Endothelial cell of umbilical vein (primary cell): ENCODE measurements around the gene NPIPA3. TPM values are rescaled to one million over a fixed set of nuclear protein-coding genes. Genes with fewer than 3 reads are reported as not detected.

Experiments
- BruUV-seq: library from RNA; stranded (reverse); fragments of 400-500 nt; replicated peaks from 2 replicates; lab custom pipeline; 2021; lab: Mats Ljungman, UMichigan
- CTCF ChIA-PET: fragments of 300-600, 350-600 bp; sonication (Branson Sonifier 250); formaldehyde crosslinking; loops from one replicate; lab custom pipeline; 2021; ENCODE audit warnings: antibody characterized with exemption, inconsistent platforms; lab: Charles Lee
- POLR2A ChIA-PET: fragments of 300-600, 350-600 bp; sonication (Branson Sonifier 250); formaldehyde crosslinking; loops from one replicate; lab custom pipeline; 2021; ENCODE audit warnings: antibody characterized with exemption, inconsistent platforms; lab: Charles Lee
- DNase-seq: peaks from one replicate; pipeline ENCODE4 v3.0.0-alpha.2; 2011; ENCODE audit warnings: low read depth, low spot score
- FAIRE-seq: peaks from 2 replicates; lab custom pipeline; 2011; peaks lifted over from hg19 to GRCh38; lab: Jason Lieb, UNC
- H2AFZ ChIP-seq: 2 replicates; pipeline ENCODE4 v1.6.0; 2012; ENCODE audit warnings: low read depth, low read length, control low read depth, inconsistent platforms
- H3K27ac ChIP-seq: 2 replicates; pipeline ENCODE4 v1.5.1; 2011; ENCODE audit warnings: low read depth, mild to moderate bottlenecking, control low read depth, low read length, moderate library complexity; ENCODE audit not compliant: insufficient read depth
- H3K27me3 ChIP-seq, 2 experiments: 2 replicates each; pipeline versions ENCODE4 v1.6.0 to v1.6.1; 2011; ENCODE audit warnings: low read length in 2 of 2, mixed read lengths in 1 of 2; ENCODE audit not compliant: control insufficient read depth in 2 of 2, insufficient read depth in 2 of 2
- H3K36me3 ChIP-seq, 2 experiments: 2 replicates in 1 of 2; 3 replicates in 1 of 2; pipeline ENCODE4 v1.5.1; 2011; ENCODE audit warnings: low read length in 2 of 2, mild to moderate bottlenecking in 1 of 2, moderate library complexity in 1 of 2; ENCODE audit not compliant: control insufficient read depth in 2 of 2, insufficient read depth in 2 of 2; ENCODE audit errors: extremely low read depth in 1 of 2
- H3K4me1 ChIP-seq: 3 replicates; pipeline ENCODE4 v1.5.1; 2011; ENCODE audit warnings: mild to moderate bottlenecking, low read length; ENCODE audit not compliant: control insufficient read depth, insufficient read depth; ENCODE audit errors: extremely low read depth
- H3K4me2 ChIP-seq: 2 replicates; pipeline ENCODE4 v1.6.1; 2011; ENCODE audit warnings: low read length, control low read depth, mixed read lengths; ENCODE audit not compliant: insufficient read depth
- H3K4me3 ChIP-seq, 3 experiments: fragments of 200-600 bp in 1 of 3; sonication (generic), shearing (Covaris generic) in 1 of 3; replicated peaks in 1 of 3; 2 replicates each; pipeline ENCODE4 v1.5.1; 2011 to 2016; ENCODE audit warnings: control low read depth in 3 of 3, low read length in 3 of 3, mild to moderate bottlenecking in 2 of 3, inconsistent platforms in 1 of 3, low read depth in 1 of 3, moderate library complexity in 1 of 3; ENCODE audit not compliant: insufficient read depth in 1 of 3
- H3K79me2 ChIP-seq: 2 replicates; pipeline ENCODE4 v1.6.0; 2012; ENCODE audit warnings: low read length, inconsistent platforms; ENCODE audit not compliant: control insufficient read depth, insufficient read depth
- H3K9ac ChIP-seq: replicated peaks from 2 replicates; pipeline ENCODE3; 2011; ENCODE audit warnings: low read length, control low read depth; ENCODE audit not compliant: insufficient read depth; ENCODE audit errors: extremely low read depth
- H3K9me1 ChIP-seq: replicated peaks from 3 replicates; pipeline ENCODE4 v1.6.0; 2011; ENCODE audit warnings: mild to moderate bottlenecking, low read length; ENCODE audit not compliant: control insufficient read depth, insufficient read depth; ENCODE audit errors: extremely low read depth
- H3K9me3 ChIP-seq: replicated peaks from 2 replicates; pipeline ENCODE4 v1.5.1; 2012; ENCODE audit warnings: low read length, inconsistent platforms; ENCODE audit not compliant: control insufficient read depth, insufficient read depth
- H4K20me1 ChIP-seq: replicated peaks from 2 replicates; pipeline ENCODE3; 2011; ENCODE audit warnings: mild to moderate bottlenecking, low read length; ENCODE audit not compliant: control insufficient read depth, insufficient read depth; ENCODE audit errors: extremely low read depth
- EZH2 ChIP-seq: IDR thresholded peaks from 2 replicates; pipeline ENCODE4 v1.6.1; 2012; ENCODE audit warnings: borderline replicate concordance, low read depth, mild to moderate bottlenecking, moderate library complexity, low read length, inconsistent platforms; ENCODE audit not compliant: severe bottlenecking
- FOS ChIP-seq: IDR thresholded peaks from 2 replicates; pipeline ENCODE4 v1.6.1; 2011; ENCODE audit warnings: mild to moderate bottlenecking, low read length, moderate library complexity, borderline replicate concordance; ENCODE audit not compliant: insufficient read depth
- JUN ChIP-seq: IDR thresholded peaks from 2 replicates; pipeline ENCODE4 v1.6.1; 2011; ENCODE audit warnings: borderline replicate concordance, low read depth; ENCODE audit not compliant: insufficient read length, insufficient read depth
- MAX ChIP-seq: IDR thresholded peaks from 2 replicates; pipeline ENCODE4 v1.6.1; 2011; ENCODE audit not compliant: insufficient read depth, insufficient read length
- MYC ChIP-seq: IDR thresholded peaks from one replicate; pipeline ENCODE4 v1.6.1; 2011; ENCODE audit warnings: mild to moderate bottlenecking, low read depth, low read length
- POLR2A ChIP-seq: IDR thresholded peaks from 2 replicates; pipeline ENCODE4 v1.6.1; 2012; ENCODE audit warnings: low read depth, mild to moderate bottlenecking, control low read depth, low read length
- POLR2AphosphoS5 ChIP-seq: IDR thresholded peaks from 2 replicates; pipeline ENCODE4 v1.6.1; 2012; ENCODE audit warnings: low read depth, mild to moderate bottlenecking, control low read depth, low read length, moderate library complexity; ENCODE audit not compliant: insufficient read depth
- dilution Hi-C: fragments of 300-500 bp; cut with MboI; formaldehyde crosslinking; loops from one replicate; pipeline ENCODE4 v1.15.0; 2019; ENCODE audit warnings: low sequenced_read_pairs; ENCODE audit not compliant: extremely low pct_ligation_motif_present
- intact Hi-C: fragments of 100-400 bp; cut with micrococcal nuclease; formaldehyde crosslinking; loops from one replicate; pipeline ENCODE4 v1.10.0; 2022
- polyA plus RNA-seq, 4 experiments: library from polyadenylated mRNA; depleted of rRNA in 3 of 4; stranded (reverse) in 3 of 4; unstranded in 1 of 4; fragments of >200 nt; gene quantifications; 2 replicates each; pipeline versions ENCODE4 v1.2.1 to v1.2.3, GENCODE V29; 2011 to 2012; ENCODE audit warnings: missing spikeins in 1 of 4
- total RNA-seq: library from RNA; stranded (reverse); gene quantifications from 2 replicates; pipeline ENCODE4 v1.2.3, GENCODE V29; 2021

Gene NPIPA3
- total and polyA plus RNA-seq, 2 donors (not counting 3 experiments of a cell fraction or from before 2014, with no cell fraction given), result 2.2 to 3.0 TPM

- TF ChIP-seq FOS, result no peak
- TF ChIP-seq POLR2AphosphoS5, result no peak
- TF ChIP-seq JUN, result no peak
- TF ChIP-seq EZH2, result no peak
- TF ChIP-seq MAX, result no peak
- no peak for TF ChIP-seq MYC
- no peak for TF ChIP-seq POLR2A
- no peaks in the 10 kb centered on the region for H3K9me3 ChIP-seq
- peaks cover 18 to 26% of the 10 kb centered on the region in 2 experiments for H3K36me3 ChIP-seq
- no peaks in the 10 kb centered on the region for H4K20me1 ChIP-seq
- H3K4me2 ChIP-seq, result no peak overlapping the region
- DNase-seq, result no peak
- dilution Hi-C loops (no loop called here), intact Hi-C loops (no loop called here)
- no peaks in the 10 kb centered on the region for H3K9me1 ChIP-seq
- FAIRE-seq, result no peak
- CTCF ChIA-PET, result no interaction called here
- no peak overlapping the region for H2AFZ ChIP-seq
- no peaks in the 10 kb centered on the region for H3K79me2 ChIP-seq
- H3K27ac ChIP-seq, result no peak overlapping the region
- BruUV-seq, result TSS peak; percentile 15
- POLR2A ChIA-PET, result no interaction called here
- H3K27me3 ChIP-seq, result no peaks in the 10 kb centered on the region
- H3K9ac ChIP-seq, result no peak overlapping the region
- no peaks in the 10 kb centered on the region for H3K4me1 ChIP-seq
- H3K4me3 ChIP-seq, result no peak overlapping the region
Observed at GRCh38 chr16:14668556-14669223, 34.5 kb upstream of the NPIPA3 start.

- Histone ChIP-seq H3K27ac (no peak overlapping the region), H3K4me3 (no peak overlapping the region), H3K9me3 (no peaks in the 10 kb centered on the region), H2AFZ (no peak overlapping the region), H4K20me1 (no peaks in the 10 kb centered on the region), H3K27me3 (no peaks in the 10 kb centered on the region), H3K36me3 (peaks cover 12 to 19% of the 10 kb centered on the region in 2 experiments), H3K79me2 (no peaks in the 10 kb centered on the region), H3K4me1 (no peaks in the 10 kb centered on the region), H3K9ac (no peak overlapping the region), H3K4me2 (no peak overlapping the region), H3K9me1 (no peaks in the 10 kb centered on the region)
- DNase-seq (no peak), FAIRE-seq (no peak)
- CTCF ChIA-PET, result no interaction called here
- intact Hi-C loops (no loop called here), dilution Hi-C loops (no loop called here)
- POLR2A ChIA-PET, result no interaction called here
- no TSS peak for BruUV-seq
- TF ChIP-seq EZH2 (no peak), POLR2AphosphoS5 (no peak), FOS (no peak), POLR2A (no peak), JUN (no peak), MYC (no peak)
Observed at GRCh38 chr16:14669776-14670175, 33.4 kb upstream of the NPIPA3 start.
